Spleen (tissue), 3 donors: ENCODE measurements around the gene TMEM114.

Experiments used
- POLR2A ChIP-seq, 3 donors: fragments of 450-650 bp; IDR thresholded peaks; one replicate each; pipeline ENCODE4 v1.5.1; 2017; ENCODE audit warnings: antibody characterized with exemption in 3 of 3, mild to moderate bottlenecking in 1 of 3
- POLR2AphosphoS5 ChIP-seq, 3 donors: sonication (generic); formaldehyde crosslinking; IDR thresholded peaks; one replicate each; pipeline ENCODE4 v1.5.1; 2017; ENCODE audit warnings: antibody characterized with exemption in 3 of 3

DNA sequence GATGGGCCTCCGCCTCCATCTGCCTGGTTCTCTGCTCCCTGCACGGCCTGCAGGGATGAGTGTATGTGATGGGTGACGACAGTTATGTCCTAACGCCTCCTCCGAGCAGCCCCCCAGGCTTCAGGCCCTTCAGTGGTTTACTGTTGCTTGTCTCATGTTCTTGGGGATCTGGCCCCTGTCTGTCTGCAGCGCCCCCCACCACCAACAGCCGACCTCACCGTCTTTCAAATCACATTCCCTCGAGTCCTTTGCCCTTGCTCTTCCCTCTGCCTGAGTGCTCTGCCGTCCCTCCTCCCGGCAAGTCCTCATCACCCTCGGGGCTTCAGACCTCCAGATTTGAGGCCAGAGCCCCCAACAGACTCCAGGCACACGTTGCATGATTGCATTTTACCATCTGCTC, 49.4 kb upstream of the TMEM114 start:
- TF ChIP-seq POLR2AphosphoS5 (IDR thresholded peaks at IDR 0.05) (no peak), POLR2A (IDR thresholded peaks at IDR 0.05) (no peak)
